ACC112 (cell line): Measurements from ENCODE around the gene GATM.
"Not testable (repeated sequence)": the region's sequence is repeated elsewhere in the genome, so short reads cannot be mapped to it uniquely, and the experiment has no call there.

Experiments used
- H2AFZ ChIP-seq: fragments of 200-600 bp; sonication (generic); one replicate; pipeline ENCODE4 v1.6.0; 2017; ENCODE audit warnings: antibody characterized with exemption, low read length; ENCODE audit not compliant: unreplicated experiment
- H3K27ac ChIP-seq: fragments of 200-600 bp; sonication (generic); 2 replicates; pipeline ENCODE4 v1.5.1; 2014; ENCODE audit warnings: low read depth, mild to moderate bottlenecking, antibody characterized with exemption, low read length, moderate library complexity
- H3K27me3 ChIP-seq: fragments of 200-600 bp; sonication (generic); 2 replicates; pipeline ENCODE4 v1.6.1; 2014; ENCODE audit warnings: mild to moderate bottlenecking, antibody characterized with exemption, low read length, moderate library complexity, mixed read lengths; ENCODE audit not compliant: insufficient read depth
- H3K36me3 ChIP-seq: fragments of 200-600 bp; sonication (generic); 2 replicates; pipeline ENCODE4 v1.6.1; 2016; ENCODE audit warnings: mild to moderate bottlenecking, antibody characterized with exemption, low read length, moderate library complexity, mixed read lengths; ENCODE audit not compliant: insufficient read depth
- H3K4me1 ChIP-seq: fragments of 200-600 bp; sonication (generic); one replicate; pipeline ENCODE4 v1.6.1; 2016; ENCODE audit warnings: low read length, mixed read lengths; ENCODE audit not compliant: insufficient read depth, unreplicated experiment, control insufficient read depth
- H3K4me3 ChIP-seq: fragments of 200-600 bp; sonication (generic); 2 replicates; pipeline ENCODE4 v1.5.1; 2014; ENCODE audit warnings: mild to moderate bottlenecking, low read depth, low read length
- H3K79me2 ChIP-seq: fragments of 200-600 bp; sonication (generic); one replicate; pipeline ENCODE4 v1.6.0; 2016; ENCODE audit warnings: low read length; ENCODE audit not compliant: control insufficient read depth, unreplicated experiment, insufficient read depth

Gene GATM

DNA sequence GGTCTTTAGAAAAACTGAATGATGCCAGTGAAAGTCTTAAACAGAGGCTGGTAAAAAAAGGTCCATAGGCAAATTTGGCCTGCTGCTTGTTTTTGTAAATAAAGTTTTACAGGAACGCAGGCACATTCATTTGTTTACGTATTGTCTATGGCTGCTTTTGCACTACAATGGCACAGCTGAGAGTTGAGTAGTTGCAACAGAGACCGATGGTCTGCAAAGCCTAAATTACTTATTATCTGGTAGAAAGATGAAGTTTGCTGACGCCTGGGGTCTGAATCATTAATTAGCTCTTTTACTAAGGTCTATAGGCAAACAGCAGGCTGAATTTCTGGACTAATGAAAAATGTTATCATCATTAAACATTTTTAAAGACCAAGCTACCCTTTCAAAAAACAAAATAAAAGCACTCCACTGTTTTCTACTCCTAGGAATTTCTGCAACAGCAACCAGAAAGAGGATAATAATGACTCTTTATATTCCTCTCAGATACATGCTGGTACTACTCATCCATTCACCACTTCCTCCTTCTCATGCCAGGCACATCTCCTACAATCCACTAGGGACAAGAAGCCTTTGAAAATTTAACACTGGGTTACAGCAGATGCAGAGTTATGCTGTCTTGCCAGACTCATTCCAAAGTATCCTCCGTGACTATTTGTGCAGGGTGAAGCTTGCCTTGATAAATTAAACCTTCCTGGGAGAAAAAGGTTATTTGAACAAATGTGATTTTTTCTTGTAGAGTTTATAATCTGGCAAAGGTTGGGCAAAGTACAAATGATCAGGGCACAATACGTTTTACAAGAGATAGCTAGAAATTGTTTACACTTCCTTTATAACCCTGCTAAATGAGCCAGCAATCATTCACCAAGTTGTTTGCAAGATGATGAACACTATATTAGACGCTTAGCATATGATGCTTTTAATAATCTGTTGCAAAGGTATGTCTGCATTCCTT lies 6.0 kb downstream of the GATM start:
- Histone ChIP-seq H3K4me1 (no peaks in the 10 kb centered on the region), H3K27ac (no peak overlapping the region), H3K4me3 (no peak overlapping the region), H3K36me3 (no peaks in the 10 kb centered on the region), H2AFZ (no peak overlapping the region), H3K79me2 (no peaks in the 10 kb centered on the region), H3K27me3 (peaks cover 94% of the 10 kb centered on the region)

- Histone ChIP-seq H3K79me2 (no peaks in the 10 kb centered on the region), H3K36me3 (no peaks in the 10 kb centered on the region), H3K27me3 (peaks cover 87% of the 10 kb centered on the region), H2AFZ (no peak overlapping the region), H3K27ac (no peak overlapping the region), H3K4me1 (no peaks in the 10 kb centered on the region), H3K4me3 (no peak overlapping the region)
Measured at GRCh38 chr15:45371546-45371945, 6.8 kb downstream of the GATM start.

- H3K4me3 ChIP-seq, H3K36me3 ChIP-seq, H3K27ac ChIP-seq, H3K4me1 ChIP-seq, H2AFZ ChIP-seq, H3K79me2 ChIP-seq: not testable (repeated sequence)
- H3K27me3 ChIP-seq = peaks cover 87% of the 10 kb centered on the region
Measured at GRCh38 chr15:45370042-45370441, 8.3 kb downstream of the GATM start.

DNA sequence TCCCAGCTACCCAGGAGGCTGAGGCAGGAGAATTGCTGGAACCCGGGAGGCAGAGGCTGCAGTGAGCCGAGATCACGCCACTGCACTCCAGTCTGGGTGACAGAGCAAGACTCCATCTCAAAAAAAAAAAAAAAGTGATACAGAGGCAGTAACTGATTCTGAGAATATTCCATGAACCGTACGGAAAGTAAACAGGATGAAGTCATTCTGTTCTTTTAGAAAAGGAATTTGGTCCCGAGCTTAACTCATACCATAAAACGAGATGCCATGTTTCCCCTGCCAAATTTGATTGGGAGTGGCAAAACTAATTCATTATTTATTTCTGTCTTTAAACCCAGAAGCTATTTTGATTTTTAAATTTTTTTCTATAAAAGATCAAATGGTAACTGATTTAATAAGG lies 11.1 kb downstream of the GATM start:
- H3K27ac ChIP-seq, H3K36me3 ChIP-seq, H3K4me1 ChIP-seq, H3K79me2 ChIP-seq, H3K4me3 ChIP-seq, H2AFZ ChIP-seq: not testable (repeated sequence)
- peaks cover 80% of the 10 kb centered on the region for H3K27me3 ChIP-seq

- Histone ChIP-seq H3K79me2 (no peaks in the 10 kb centered on the region), H3K4me1 (no peaks in the 10 kb centered on the region), H3K36me3 (no peaks in the 10 kb centered on the region), H3K4me3 (no peak overlapping the region), H3K27me3 (peaks cover 59% of the 10 kb centered on the region), H3K27ac (no peak overlapping the region), H2AFZ (no peak overlapping the region)
Measured at GRCh38 chr15:45364271-45364670, 14.1 kb downstream of the GATM start.

- H3K36me3 ChIP-seq = no peaks in the 10 kb centered on the region
- no peak overlapping the region for H2AFZ ChIP-seq
- peaks cover 54% of the 10 kb centered on the region for H3K27me3 ChIP-seq
- H3K4me1 ChIP-seq = no peaks in the 10 kb centered on the region
- H3K4me3 ChIP-seq = no peak overlapping the region
- no peak overlapping the region for H3K27ac ChIP-seq
- no peaks in the 10 kb centered on the region for H3K79me2 ChIP-seq
Measured at GRCh38 chr15:45363801-45364200, 14.5 kb downstream of the GATM start.

- no peak overlapping the region for H3K4me3 ChIP-seq
- no peaks in the 10 kb centered on the region for H3K4me1 ChIP-seq
- no peaks in the 10 kb centered on the region for H3K36me3 ChIP-seq
- H3K79me2 ChIP-seq = no peaks in the 10 kb centered on the region
- no peak overlapping the region for H3K27ac ChIP-seq
- H3K27me3 ChIP-seq = peaks cover 49% of the 10 kb centered on the region
- H2AFZ ChIP-seq = no peak overlapping the region
Measured at GRCh38 chr15:45363334-45363733, 15.0 kb downstream of the GATM start.

DNA sequence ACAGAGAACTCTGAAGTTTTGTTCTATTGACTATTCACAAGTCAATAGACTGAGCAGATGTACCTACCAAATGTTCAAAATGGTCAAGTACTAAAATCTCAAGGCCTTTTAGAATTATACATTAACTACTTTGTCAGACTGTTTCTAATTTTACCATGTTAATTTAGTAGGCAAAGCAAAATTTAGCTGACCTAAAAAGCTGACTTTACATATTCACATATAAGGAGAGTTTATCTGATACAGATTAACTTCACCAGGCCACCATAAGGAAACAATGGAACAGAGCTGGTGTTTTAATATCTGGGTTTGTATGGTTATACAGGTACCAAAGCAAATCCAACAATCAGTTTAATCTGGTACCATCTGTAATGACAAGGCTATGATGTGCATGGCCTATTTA lies 15.9 kb downstream of the GATM start:
- Histone ChIP-seq H2AFZ (no peak overlapping the region), H3K27ac (no peak overlapping the region), H3K4me3 (no peak overlapping the region), H3K79me2 (no peaks in the 10 kb centered on the region), H3K27me3 (peaks cover 40% of the 10 kb centered on the region), H3K36me3 (no peaks in the 10 kb centered on the region), H3K4me1 (no peaks in the 10 kb centered on the region)

DNA sequence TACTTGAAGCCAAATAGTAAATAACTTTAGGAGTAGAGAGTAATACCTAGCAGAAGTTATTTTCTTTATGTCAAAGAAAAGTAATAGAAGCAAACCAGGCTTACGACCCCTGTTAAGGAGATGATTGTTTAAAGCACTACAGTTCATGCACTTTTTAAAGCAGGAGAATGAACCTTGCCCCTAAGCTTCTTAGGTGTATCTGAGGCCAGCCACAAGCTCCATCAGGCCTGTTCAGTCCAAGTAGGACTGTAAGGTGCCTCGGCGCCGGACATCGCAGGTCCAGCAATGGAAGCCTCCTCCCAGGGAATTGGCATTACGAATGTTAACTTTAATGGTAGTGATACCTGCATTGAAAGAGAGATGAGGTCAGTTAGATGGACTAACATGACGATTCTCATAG lies 16.5 kb downstream of the GATM start:
- Histone ChIP-seq H3K36me3 (no peaks in the 10 kb centered on the region), H2AFZ (no peak overlapping the region), H3K79me2 (no peaks in the 10 kb centered on the region)

GRCh38 chr15:45355860-45356259 lies 22.5 kb downstream of the GATM start:
- H3K4me1 ChIP-seq = no peaks in the 10 kb centered on the region
- H3K36me3 ChIP-seq = no peaks in the 10 kb centered on the region
- no peak overlapping the region for H3K27ac ChIP-seq
- no peak overlapping the region for H2AFZ ChIP-seq
- H3K27me3 ChIP-seq = peaks cover 41% of the 10 kb centered on the region
- H3K4me3 ChIP-seq = no peak overlapping the region
- H3K79me2 ChIP-seq = no peaks in the 10 kb centered on the region

More for the DNA sequence above, 16.5 kb downstream of the GATM start:
- H3K4me3 ChIP-seq = no peak overlapping the region
- peaks cover 39% of the 10 kb centered on the region for H3K27me3 ChIP-seq
- H3K4me1 ChIP-seq = no peaks in the 10 kb centered on the region
- no peak overlapping the region for H3K27ac ChIP-seq

DNA sequence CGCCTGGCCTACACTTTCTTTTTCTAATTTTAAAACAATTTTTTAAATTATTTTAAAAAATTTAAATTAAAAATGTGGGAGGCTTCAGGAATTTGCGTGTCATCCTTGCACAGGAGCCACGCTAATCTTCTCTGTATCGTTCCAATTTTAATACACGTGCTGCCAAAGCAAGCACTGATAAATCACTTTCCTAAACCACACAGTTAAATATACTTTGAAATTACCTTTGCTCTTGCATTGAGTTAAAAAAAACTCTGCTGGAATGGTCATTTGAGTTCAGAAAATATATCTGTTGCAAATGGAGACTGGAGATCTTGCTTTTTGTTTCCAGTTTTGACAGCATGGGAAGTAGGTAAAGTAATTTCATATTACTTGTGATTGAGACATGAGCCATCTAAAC lies 23.6 kb downstream of the GATM start:
- no peak overlapping the region for H3K27ac ChIP-seq
- H3K4me1 ChIP-seq = no peaks in the 10 kb centered on the region
- no peak overlapping the region for H2AFZ ChIP-seq
- H3K79me2 ChIP-seq = no peaks in the 10 kb centered on the region
- no peak overlapping the region for H3K4me3 ChIP-seq
- peaks cover 47% of the 10 kb centered on the region for H3K27me3 ChIP-seq
- H3K36me3 ChIP-seq = no peaks in the 10 kb centered on the region
